GM12878 (cell line): ENCODE data around the gene AKT3. TPM values are rescaled to one million over a fixed set of nuclear protein-coding genes. Genes with fewer than 3 reads are reported as not detected.

Experiments
- ATAC-seq: fragments of 200-7000 bp; cut with Tn5 transposase; 3 replicates; pipeline ENCODE4 v1.9.1; 2020; ENCODE audit warnings: mild to moderate bottlenecking, moderate library complexity
- BruUV-seq: library from RNA; stranded (reverse); fragments of 400-500 nt; replicated peaks from 2 replicates; lab custom pipeline; 2021; lab: Mats Ljungman, UMichigan
- CTCF ChIA-PET: fragments of 300-600 bp; sonication (Branson Sonifier 250); formaldehyde crosslinking; extraction: SDS; loops from one replicate; lab custom pipeline; 2021; ENCODE audit warnings: inconsistent platforms; lab: Yijun Ruan, JAX
- POLR2A ChIA-PET: fragments of 350-600 bp; formaldehyde crosslinking; extraction: SDS; loops from one replicate; lab custom pipeline; 2021; ENCODE audit warnings: inconsistent platforms; lab: Charles Lee
- RAD21 ChIA-PET: fragments of 300-600 bp; sonication (Branson Sonifier 250); formaldehyde crosslinking; loops from one replicate; lab custom pipeline; 2023; ENCODE audit warnings: antibody characterized with exemption; ENCODE audit not compliant: unreplicated experiment; lab: Charles Lee
- SMC1A ChIA-PET: fragments of 300-600 bp; sonication (Branson Sonifier 250); formaldehyde crosslinking; loops from one replicate; lab custom pipeline; 2023; ENCODE audit not compliant: unreplicated experiment, uncharacterized antibody; lab: Charles Lee
- DNase-seq: peaks from one replicate; pipeline ENCODE4 v3.0.0-alpha.2; 2011; ENCODE audit warnings: low read depth, low spot score
- FAIRE-seq: peaks from 3 replicates; lab custom pipeline; 2011; peaks lifted over from hg19 to GRCh38; lab: Jason Lieb, UNC
- H2AFZ ChIP-seq: 2 replicates; pipeline ENCODE4 v1.6.0; 2011; ENCODE audit warnings: low read depth, low read length, control low read depth; ENCODE audit not compliant: control insufficient read depth
- H3K27ac ChIP-seq: 2 replicates; pipeline ENCODE4 v1.5.1; 2011; ENCODE audit warnings: control low read depth; ENCODE audit not compliant: control insufficient read depth, insufficient read depth
- H3K27me3 ChIP-seq, 2 experiments: replicated peaks in 1 of 2; 2 replicates each; pipeline versions ENCODE4 v1.6.0 to v1.6.1; 2011; ENCODE audit warnings: low read length in 1 of 2; ENCODE audit not compliant: control insufficient read depth in 2 of 2, insufficient read depth in 2 of 2
- H3K36me3 ChIP-seq, 2 experiments: 2 replicates each; pipeline ENCODE4 v1.5.1; 2011; ENCODE audit warnings: low read length in 1 of 2; ENCODE audit not compliant: control insufficient read depth in 2 of 2, insufficient read depth in 2 of 2
- H3K4me1 ChIP-seq: 2 replicates; pipeline ENCODE4 v1.6.1; 2011; ENCODE audit warnings: mild to moderate bottlenecking, low read length, moderate library complexity, mixed read lengths; ENCODE audit not compliant: control insufficient read depth, insufficient read depth
- H3K4me2 ChIP-seq: 2 replicates; pipeline ENCODE4 v1.6.0; 2011; ENCODE audit warnings: control low read depth; ENCODE audit not compliant: control insufficient read depth, insufficient read depth
- H3K4me3 ChIP-seq: fragments of 200-600 bp; sonication (generic); 2 replicates; pipeline ENCODE4 v1.5.1; 2016
- H3K79me2 ChIP-seq: 2 replicates; pipeline ENCODE4 v1.6.0; 2011; ENCODE audit warnings: low read length; ENCODE audit not compliant: control insufficient read depth, insufficient read depth
- H3K9ac ChIP-seq: 2 replicates; pipeline ENCODE4 v1.8.0; 2011; ENCODE audit warnings: low read length, control low read depth, mixed read lengths; ENCODE audit not compliant: control insufficient read depth, insufficient read depth
- H3K9me3 ChIP-seq: replicated peaks from 3 replicates; pipeline ENCODE4 v1.5.1; 2011; ENCODE audit warnings: mild to moderate bottlenecking, low read length; ENCODE audit not compliant: control insufficient read depth, insufficient read depth
- H4K20me1 ChIP-seq: 2 replicates; pipeline ENCODE4 v1.6.0; 2011; ENCODE audit not compliant: control insufficient read depth, insufficient read depth
- CBX5 ChIP-seq: sonication (generic); IDR thresholded peaks from 2 replicates; pipeline ENCODE4 v1.6.1; 2016; ENCODE audit warnings: low read depth, moderate library complexity, mild to moderate bottlenecking, inconsistent platforms
- HDAC6 ChIP-seq: fragments of 200-600 bp; sonication (generic); IDR thresholded peaks from one replicate; pipeline ENCODE4 v1.8.0; 2017; ENCODE audit warnings: antibody characterized with exemption; ENCODE audit not compliant: unreplicated experiment
- NR2C2 ChIP-seq: IDR thresholded peaks from 2 replicates; pipeline ENCODE4 v1.6.1; 2011; ENCODE audit warnings: borderline replicate concordance, low read depth; ENCODE audit not compliant: control insufficient read depth, insufficient read length
- WGBS: methylation state at CpG from one replicate; pipeline ENCODE4 v1.1.6; 2016; ENCODE audit warnings: low lambda C conversion rate; ENCODE audit not compliant: insufficient replicate concordance, insufficient coverage; ENCODE audit errors: missing lambda C conversion rate; 5-methylcytosine and 5-hydroxymethylcytosine counted together
- in situ Hi-C: fragments of 300-500 bp; cut with MboI; formaldehyde crosslinking; loops from 9 replicates; pipeline ENCODE4 v1.14.3; 2018; ENCODE audit warnings: mixed read lengths
- intact Hi-C: fragments of 100-400 bp; cut with micrococcal nuclease; formaldehyde crosslinking; loops from one replicate; pipeline ENCODE4 v1.14.2; 2022; ENCODE audit not compliant: unreplicated experiment
- polyA plus RNA-seq, 11 experiments: library from polyadenylated mRNA; depleted of rRNA in 4 of 11; unstranded in 6 of 11; stranded (reverse) in 5 of 11; fragments of >200 nt; fragmentation: Nextera tagmentation in 4 of 11; fragmentation: Illumina TruSeq in 1 of 11; extraction: Ambion mirVana in 4 of 11; extraction: Trizol in 1 of 11; gene quantifications; 1 replicate in 1 of 11; 2 replicates in 10 of 11; pipeline versions ENCODE4 v1.2.1 to v1.2.3, GENCODE V29; 2011 to 2016; ENCODE audit warnings: inconsistent platforms in 2 of 11, missing spikeins in 2 of 11, low read depth in 1 of 11
- total RNA-seq, 4 experiments: library from RNA; depleted of rRNA in 3 of 4; stranded (reverse); fragments of >200 nt in 3 of 4; fragmentation: Illumina TruSeq in 1 of 4; extraction: Trizol in 1 of 4; gene quantifications; 2 replicates each; pipeline versions ENCODE4 v1.2.1 to v1.2.3, GENCODE V29; 2013 to 2021
- TF ChIP-seq, protein P1 (sequence below): IDR thresholded peaks from 2 replicates; pipeline ENCODE4 v1.6.1; 2012; ENCODE audit warnings: mild to moderate bottlenecking, low read depth, low read length
- TF ChIP-seq, protein P2 (sequence below): IDR thresholded peaks from 2 replicates; pipeline ENCODE4 v1.6.1; 2012; ENCODE audit warnings: low read depth, low read length, improper control_type of control experiment
- TF ChIP-seq, protein P3 (sequence below): fragments of 150-350 bp; IDR thresholded peaks from 2 replicates; pipeline ENCODE4 v1.6.1; 2016; ENCODE audit warnings: low read depth, low read length
- TF ChIP-seq, protein P4 (sequence below): fragments of 450-650 bp; conservative IDR thresholded peaks from 2 replicates; pipeline ENCODE4 v1.6.1; 2017; ENCODE audit warnings: mild to moderate bottlenecking, moderate library complexity
- TF ChIP-seq, protein P5 (sequence below): fragments of 150-350 bp; IDR thresholded peaks from 2 replicates; pipeline ENCODE4 v1.6.1; 2014; ENCODE audit warnings: mild to moderate bottlenecking, low read depth, low read length

AKT3 gene
- total and polyA plus RNA-seq, 10 of the 15 experiments (the other 5 are each of a cell fraction or from before 2014, with no cell fraction given): 0.03 to 0.56 (median 0.19) TPM

DNA sequence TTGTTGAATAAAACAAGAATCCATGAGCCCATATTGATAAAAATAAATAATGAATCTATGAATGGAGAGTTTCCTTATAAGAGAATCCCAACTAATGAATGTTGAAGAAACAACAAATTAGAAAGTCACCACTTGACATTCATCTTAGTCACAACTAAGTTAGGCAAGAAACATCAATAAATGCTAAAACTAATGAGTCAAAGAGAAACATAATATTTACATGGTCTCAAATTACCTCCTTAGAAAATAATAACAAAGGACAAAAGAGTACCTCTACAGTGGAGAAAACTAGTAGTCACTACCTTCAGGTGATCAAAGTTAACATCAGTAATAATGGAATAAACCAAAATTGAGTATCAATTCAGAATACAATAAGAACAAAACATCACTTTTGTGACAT, 93.5 kb downstream of the AKT3 start (continued):
- TF ChIP-seq HDAC6: no peak
- TF ChIP-seq, protein P1, sequence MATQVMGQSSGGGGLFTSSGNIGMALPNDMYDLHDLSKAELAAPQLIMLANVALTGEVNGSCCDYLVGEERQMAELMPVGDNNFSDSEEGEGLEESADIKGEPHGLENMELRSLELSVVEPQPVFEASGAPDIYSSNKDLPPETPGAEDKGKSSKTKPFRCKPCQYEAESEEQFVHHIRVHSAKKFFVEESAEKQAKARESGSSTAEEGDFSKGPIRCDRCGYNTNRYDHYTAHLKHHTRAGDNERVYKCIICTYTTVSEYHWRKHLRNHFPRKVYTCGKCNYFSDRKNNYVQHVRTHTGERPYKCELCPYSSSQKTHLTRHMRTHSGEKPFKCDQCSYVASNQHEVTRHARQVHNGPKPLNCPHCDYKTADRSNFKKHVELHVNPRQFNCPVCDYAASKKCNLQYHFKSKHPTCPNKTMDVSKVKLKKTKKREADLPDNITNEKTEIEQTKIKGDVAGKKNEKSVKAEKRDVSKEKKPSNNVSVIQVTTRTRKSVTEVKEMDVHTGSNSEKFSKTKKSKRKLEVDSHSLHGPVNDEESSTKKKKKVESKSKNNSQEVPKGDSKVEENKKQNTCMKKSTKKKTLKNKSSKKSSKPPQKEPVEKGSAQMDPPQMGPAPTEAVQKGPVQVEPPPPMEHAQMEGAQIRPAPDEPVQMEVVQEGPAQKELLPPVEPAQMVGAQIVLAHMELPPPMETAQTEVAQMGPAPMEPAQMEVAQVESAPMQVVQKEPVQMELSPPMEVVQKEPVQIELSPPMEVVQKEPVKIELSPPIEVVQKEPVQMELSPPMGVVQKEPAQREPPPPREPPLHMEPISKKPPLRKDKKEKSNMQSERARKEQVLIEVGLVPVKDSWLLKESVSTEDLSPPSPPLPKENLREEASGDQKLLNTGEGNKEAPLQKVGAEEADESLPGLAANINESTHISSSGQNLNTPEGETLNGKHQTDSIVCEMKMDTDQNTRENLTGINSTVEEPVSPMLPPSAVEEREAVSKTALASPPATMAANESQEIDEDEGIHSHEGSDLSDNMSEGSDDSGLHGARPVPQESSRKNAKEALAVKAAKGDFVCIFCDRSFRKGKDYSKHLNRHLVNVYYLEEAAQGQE: no peak
- TF ChIP-seq CBX5: no peak
- TF ChIP-seq, protein P2, sequence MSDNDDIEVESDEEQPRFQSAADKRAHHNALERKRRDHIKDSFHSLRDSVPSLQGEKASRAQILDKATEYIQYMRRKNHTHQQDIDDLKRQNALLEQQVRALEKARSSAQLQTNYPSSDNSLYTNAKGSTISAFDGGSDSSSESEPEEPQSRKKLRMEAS: no peak
- TF ChIP-seq NR2C2: no peak

DNA sequence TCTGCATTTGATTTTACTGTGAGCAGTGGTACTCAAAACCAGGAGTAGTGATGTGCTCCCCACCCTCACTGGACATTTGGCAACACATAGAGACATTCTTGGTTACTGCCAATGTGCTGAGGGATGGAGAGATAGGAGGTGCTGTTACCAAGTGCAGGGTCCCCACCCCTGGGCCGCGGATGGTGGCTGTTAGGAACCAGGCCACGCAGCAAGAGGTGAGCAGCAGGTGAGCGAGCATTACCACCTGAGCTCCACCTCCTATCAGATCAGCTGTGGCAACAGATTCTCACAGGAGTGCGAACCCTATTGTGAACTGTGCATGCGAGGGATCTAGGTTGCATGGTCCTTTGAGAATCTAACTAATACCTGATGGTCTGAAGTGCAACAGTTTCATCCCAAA, 95.7 kb downstream of the AKT3 start:
- ChIA-PET SMC1A (no interaction called here), CTCF (no interaction called here), RAD21 (no interaction called here), POLR2A (no interaction called here)
- H3K9ac ChIP-seq: no peak overlapping the region
- in situ Hi-C loops (no loop called here), intact Hi-C loops (no loop called here)
- FAIRE-seq (no peak), ATAC-seq (no peak), DNase-seq (no peak)
- no peaks in the 10 kb centered on the region for H3K9me3 ChIP-seq
- H3K4me1 ChIP-seq: no peaks in the 10 kb centered on the region
- H3K79me2 ChIP-seq: no peaks in the 10 kb centered on the region
- H4K20me1 ChIP-seq: no peaks in the 10 kb centered on the region
- TF ChIP-seq, protein P3, sequence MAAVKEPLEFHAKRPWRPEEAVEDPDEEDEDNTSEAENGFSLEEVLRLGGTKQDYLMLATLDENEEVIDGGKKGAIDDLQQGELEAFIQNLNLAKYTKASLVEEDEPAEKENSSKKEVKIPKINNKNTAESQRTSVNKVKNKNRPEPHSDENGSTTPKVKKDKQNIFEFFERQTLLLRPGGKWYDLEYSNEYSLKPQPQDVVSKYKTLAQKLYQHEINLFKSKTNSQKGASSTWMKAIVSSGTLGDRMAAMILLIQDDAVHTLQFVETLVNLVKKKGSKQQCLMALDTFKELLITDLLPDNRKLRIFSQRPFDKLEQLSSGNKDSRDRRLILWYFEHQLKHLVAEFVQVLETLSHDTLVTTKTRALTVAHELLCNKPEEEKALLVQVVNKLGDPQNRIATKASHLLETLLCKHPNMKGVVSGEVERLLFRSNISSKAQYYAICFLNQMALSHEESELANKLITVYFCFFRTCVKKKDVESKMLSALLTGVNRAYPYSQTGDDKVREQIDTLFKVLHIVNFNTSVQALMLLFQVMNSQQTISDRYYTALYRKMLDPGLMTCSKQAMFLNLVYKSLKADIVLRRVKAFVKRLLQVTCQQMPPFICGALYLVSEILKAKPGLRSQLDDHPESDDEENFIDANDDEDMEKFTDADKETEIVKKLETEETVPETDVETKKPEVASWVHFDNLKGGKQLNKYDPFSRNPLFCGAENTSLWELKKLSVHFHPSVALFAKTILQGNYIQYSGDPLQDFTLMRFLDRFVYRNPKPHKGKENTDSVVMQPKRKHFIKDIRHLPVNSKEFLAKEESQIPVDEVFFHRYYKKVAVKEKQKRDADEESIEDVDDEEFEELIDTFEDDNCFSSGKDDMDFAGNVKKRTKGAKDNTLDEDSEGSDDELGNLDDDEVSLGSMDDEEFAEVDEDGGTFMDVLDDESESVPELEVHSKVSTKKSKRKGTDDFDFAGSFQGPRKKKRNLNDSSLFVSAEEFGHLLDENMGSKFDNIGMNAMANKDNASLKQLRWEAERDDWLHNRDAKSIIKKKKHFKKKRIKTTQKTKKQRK: no peak
- TF ChIP-seq, protein P4, sequence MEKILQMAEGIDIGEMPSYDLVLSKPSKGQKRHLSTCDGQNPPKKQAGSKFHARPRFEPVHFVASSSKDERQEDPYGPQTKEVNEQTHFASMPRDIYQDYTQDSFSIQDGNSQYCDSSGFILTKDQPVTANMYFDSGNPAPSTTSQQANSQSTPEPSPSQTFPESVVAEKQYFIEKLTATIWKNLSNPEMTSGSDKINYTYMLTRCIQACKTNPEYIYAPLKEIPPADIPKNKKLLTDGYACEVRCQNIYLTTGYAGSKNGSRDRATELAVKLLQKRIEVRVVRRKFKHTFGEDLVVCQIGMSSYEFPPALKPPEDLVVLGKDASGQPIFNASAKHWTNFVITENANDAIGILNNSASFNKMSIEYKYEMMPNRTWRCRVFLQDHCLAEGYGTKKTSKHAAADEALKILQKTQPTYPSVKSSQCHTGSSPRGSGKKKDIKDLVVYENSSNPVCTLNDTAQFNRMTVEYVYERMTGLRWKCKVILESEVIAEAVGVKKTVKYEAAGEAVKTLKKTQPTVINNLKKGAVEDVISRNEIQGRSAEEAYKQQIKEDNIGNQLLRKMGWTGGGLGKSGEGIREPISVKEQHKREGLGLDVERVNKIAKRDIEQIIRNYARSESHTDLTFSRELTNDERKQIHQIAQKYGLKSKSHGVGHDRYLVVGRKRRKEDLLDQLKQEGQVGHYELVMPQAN: no peak
- TF ChIP-seq, protein P5, sequence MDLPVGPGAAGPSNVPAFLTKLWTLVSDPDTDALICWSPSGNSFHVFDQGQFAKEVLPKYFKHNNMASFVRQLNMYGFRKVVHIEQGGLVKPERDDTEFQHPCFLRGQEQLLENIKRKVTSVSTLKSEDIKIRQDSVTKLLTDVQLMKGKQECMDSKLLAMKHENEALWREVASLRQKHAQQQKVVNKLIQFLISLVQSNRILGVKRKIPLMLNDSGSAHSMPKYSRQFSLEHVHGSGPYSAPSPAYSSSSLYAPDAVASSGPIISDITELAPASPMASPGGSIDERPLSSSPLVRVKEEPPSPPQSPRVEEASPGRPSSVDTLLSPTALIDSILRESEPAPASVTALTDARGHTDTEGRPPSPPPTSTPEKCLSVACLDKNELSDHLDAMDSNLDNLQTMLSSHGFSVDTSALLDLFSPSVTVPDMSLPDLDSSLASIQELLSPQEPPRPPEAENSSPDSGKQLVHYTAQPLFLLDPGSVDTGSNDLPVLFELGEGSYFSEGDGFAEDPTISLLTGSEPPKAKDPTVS: no peak
- no TSS peak for BruUV-seq
- H3K4me2 ChIP-seq: no peak overlapping the region
- no peak overlapping the region for H3K4me3 ChIP-seq
- H3K27ac ChIP-seq: no peak overlapping the region
- 94% methylated on average over 6 of the region's 6 CpGs for WGBS
- no peak overlapping the region for H2AFZ ChIP-seq
- H3K27me3 ChIP-seq: no peaks in the 10 kb centered on the region; a peak in 1 of 4 replicates
- H3K36me3 ChIP-seq: no peaks in the 10 kb centered on the region; a peak in 1 of 4 replicates
